Upper lobe of right lung (tissue), 1 donor: Measurements from ENCODE around the gene MOB3A. TPM values are rescaled to one million over a fixed set of nuclear protein-coding genes. Genes with fewer than 3 reads are reported as not detected.
A peak's percentile ranks its signal among the peaks of the same experiment; 100 is the strongest.

Source experiments
- ATAC-seq: fragments of 200-7000 bp; cut with Tn5 transposase; one replicate; pipeline ENCODE4 v1.9.1; 2020; ENCODE audit warnings: mild to moderate bottlenecking, moderate library complexity
- DNase-seq: peaks from one replicate; pipeline ENCODE4 v3.0.0-alpha.2; 2020
- H3K27ac ChIP-seq: fragments of 200-600 bp; one replicate; pipeline ENCODE4 v1.8.0; 2022
- H3K27me3 ChIP-seq: fragments of 200-600 bp; one replicate; pipeline ENCODE4 v1.8.0; 2022; ENCODE audit warnings: mild to moderate bottlenecking
- H3K36me3 ChIP-seq: fragments of 200-600 bp; one replicate; pipeline ENCODE4 v1.8.0; 2022
- H3K4me1 ChIP-seq: fragments of 200-600 bp; one replicate; pipeline ENCODE4 v1.8.0; 2022
- H3K4me3 ChIP-seq: fragments of 200-600 bp; one replicate; pipeline ENCODE4 v1.8.0; 2022; ENCODE audit warnings: mild to moderate bottlenecking
- H3K9me3 ChIP-seq: fragments of 200-600 bp; one replicate; pipeline ENCODE4 v1.8.0; 2022
- intact Hi-C: fragments of 100-400 bp; cut with DNase I; formaldehyde crosslinking; loops from one replicate; pipeline ENCODE4 v1.11.0; 2022
- total RNA-seq: library from RNA; stranded (reverse); fragmentation: NEBNext Ultra II Directional; extraction: Animal tissue kit (Norgen Biotek cat#: 25700); gene quantifications from one replicate; pipeline ENCODE4 v1.2.1, GENCODE V29; 2021
- TF ChIP-seq, protein P1 (sequence below): fragments of 200-600 bp; IDR thresholded peaks from one replicate; pipeline ENCODE4 v1.8.0; 2022; ENCODE audit warnings: antibody characterized with exemption
- donor health status: DM: no; HTN: yes; CAD: no; lungs with severe emphysema.

The MOB3A gene
- total RNA-seq, 1 donor from 2014 or later, result 58.8 TPM

DNA sequence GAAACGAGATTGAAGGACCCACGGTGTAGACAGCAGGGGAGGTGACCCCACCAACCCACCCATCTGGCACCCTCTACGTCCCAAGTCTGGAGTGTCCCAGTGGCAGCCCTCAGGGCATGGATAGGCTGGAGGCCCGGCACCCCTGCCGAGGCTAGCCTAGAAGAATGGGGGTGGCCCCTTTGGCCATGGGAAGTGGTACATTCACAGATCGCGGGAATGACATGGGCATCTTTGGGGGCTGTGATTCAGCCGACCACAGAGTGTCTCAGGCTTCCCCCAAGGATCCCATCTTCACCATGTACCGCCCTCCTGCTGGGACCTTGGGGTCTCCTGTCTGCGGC lies 33.8 kb downstream of the MOB3A start:
- H3K36me3 ChIP-seq, result no peaks in the 10 kb centered on the region
- ATAC-seq (no peak), DNase-seq (no peak)
- peak overlapping the region; percentile 99 for H3K27ac ChIP-seq
- no peaks in the 10 kb centered on the region for H3K27me3 ChIP-seq
- intact Hi-C loops, result no loop called here
- H3K9me3 ChIP-seq, result no peaks in the 10 kb centered on the region
- peaks cover 47% of the 10 kb centered on the region for H3K4me1 ChIP-seq
- peak overlapping the region; percentile 64 for H3K4me3 ChIP-seq
- TF ChIP-seq, protein P1, sequence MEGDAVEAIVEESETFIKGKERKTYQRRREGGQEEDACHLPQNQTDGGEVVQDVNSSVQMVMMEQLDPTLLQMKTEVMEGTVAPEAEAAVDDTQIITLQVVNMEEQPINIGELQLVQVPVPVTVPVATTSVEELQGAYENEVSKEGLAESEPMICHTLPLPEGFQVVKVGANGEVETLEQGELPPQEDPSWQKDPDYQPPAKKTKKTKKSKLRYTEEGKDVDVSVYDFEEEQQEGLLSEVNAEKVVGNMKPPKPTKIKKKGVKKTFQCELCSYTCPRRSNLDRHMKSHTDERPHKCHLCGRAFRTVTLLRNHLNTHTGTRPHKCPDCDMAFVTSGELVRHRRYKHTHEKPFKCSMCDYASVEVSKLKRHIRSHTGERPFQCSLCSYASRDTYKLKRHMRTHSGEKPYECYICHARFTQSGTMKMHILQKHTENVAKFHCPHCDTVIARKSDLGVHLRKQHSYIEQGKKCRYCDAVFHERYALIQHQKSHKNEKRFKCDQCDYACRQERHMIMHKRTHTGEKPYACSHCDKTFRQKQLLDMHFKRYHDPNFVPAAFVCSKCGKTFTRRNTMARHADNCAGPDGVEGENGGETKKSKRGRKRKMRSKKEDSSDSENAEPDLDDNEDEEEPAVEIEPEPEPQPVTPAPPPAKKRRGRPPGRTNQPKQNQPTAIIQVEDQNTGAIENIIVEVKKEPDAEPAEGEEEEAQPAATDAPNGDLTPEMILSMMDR, result no peak

DNA sequence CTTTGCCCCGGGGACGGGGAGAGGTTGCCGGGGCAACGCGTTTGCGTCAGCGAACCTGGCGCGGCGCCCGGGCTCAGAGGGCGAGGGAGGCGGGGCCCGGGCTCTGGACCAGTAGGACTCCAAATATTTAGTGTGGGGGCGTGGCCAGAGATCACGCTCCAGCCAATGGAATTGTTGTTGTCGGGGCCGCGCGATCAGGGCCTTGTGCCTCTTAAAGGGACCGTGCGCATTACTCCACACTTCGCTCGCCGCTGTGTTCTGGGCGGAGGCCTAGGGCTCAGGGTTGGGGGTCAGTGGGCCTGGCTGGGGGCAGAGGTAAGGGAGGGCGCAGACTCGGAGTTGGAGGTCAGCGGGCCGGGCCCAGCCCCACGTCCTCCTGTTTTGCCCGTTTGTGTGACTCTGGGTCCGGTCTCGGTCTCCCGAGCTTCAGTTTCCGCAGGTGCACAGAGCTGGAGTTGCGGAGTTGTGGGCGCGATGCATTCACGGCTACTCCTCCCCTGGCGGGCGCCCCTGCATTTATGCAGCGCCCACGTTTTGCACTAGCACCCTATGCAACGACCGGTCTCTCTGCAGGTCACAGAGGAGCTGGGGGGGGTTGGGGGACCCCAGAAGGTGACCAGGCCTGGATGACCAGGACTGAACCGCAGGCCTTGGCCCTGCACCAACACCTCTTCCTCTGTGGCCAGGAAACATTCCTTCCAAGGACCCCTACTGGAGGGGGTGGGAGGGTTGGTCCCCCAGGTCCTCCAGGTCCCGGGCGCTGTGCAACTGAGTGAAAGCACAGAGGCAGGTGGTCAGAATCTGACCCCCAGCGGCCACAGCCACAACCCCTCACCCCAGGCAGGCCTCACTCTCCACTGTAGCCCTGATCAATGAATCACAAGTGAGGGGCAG lies 34.4 kb downstream of the MOB3A start:
- Histone ChIP-seq H3K27me3 (no peaks in the 10 kb centered on the region), H3K4me1 (peaks cover 53% of the 10 kb centered on the region), H3K9me3 (no peaks in the 10 kb centered on the region), H3K27ac (peak overlapping the region; percentile 99), H3K4me3 (peak overlapping the region; percentile 64), H3K36me3 (no peaks in the 10 kb centered on the region)
- TF ChIP-seq, protein P1, result no peak
- ATAC-seq (peak; percentile 88), DNase-seq (peak; percentile 99)
- intact Hi-C loops, result no loop called here

DNA sequence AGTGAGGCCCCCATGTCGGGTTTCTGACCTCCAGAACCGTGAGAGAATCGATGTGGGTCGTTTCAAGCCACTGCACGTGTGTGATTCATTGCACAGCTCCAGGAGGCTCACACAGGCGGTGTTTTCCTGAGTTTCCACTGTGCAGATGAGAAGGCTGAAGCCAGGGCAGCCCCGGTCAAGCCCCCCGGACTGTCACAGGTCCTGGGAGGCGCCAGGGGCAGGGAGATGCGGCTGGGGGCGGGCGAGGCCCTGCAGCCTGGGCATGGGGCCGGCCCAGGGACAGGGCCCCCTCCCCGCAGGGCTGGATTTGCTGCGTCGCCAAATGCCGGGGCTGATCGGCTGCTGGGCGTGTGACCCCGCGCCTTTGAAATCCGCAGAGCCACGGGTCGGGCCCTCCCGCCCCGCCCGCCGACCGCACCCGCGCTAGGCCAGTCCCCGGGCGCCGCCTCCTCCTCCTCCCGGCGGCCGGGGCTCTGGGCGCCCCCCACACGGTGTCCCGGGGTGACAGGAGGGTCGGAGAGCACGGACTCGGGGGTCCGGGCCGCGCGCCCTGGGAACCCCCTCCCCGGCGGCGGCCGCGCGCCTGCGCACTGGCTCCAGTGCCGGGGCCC lies 35.1 kb downstream of the MOB3A start:
- DNase-seq, result peak; percentile 89
- H3K9me3 ChIP-seq, result no peaks in the 10 kb centered on the region
- ATAC-seq, result peak; percentile 53
- peak overlapping the region; percentile 64 for H3K4me3 ChIP-seq
- no peaks in the 10 kb centered on the region for H3K27me3 ChIP-seq
- peak overlapping the region; percentile 99 for H3K27ac ChIP-seq
- no peaks in the 10 kb centered on the region for H3K36me3 ChIP-seq
- intact Hi-C loops, result no loop called here
- TF ChIP-seq, protein P1, result no peak
- H3K4me1 ChIP-seq, result peaks cover 58% of the 10 kb centered on the region

DNA sequence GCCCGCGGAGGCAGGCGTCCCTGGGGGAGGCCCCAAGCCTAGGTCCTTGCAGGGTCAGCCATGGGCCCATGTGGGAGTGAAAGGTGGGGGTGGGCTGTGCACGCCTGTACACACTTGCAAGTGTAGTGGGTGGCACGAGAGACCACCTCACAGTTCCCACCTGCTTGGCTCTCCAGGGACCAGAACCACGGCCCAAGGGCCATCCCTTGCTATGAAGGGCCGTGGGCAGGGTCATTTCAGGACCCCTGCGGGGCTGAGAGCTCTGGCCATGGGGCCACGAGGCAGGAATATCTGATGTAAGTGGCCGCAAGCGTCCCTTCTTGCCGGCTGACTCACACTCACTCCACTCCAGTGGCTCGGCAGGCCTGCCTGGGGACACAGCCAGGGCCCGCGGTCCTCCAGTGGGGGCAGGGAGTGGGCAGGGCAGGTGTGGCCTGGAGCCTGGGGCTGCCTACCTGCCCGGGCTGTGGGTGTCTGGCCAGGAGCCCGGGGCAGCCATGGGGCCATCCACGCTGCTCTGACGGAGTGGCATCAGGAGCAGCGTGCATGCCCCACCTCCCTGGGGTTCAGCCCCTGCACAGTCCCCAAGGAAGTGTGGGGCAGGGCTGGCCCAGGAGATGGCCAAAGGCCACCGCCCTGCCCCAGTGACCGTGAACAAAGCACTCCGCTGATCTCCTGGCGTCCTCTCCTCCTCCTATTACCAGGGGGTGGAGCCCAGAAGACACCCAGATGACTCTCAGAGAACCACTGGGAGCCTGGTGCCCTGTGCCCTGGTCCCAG lies 36.5 kb downstream of the MOB3A start:
- H3K4me1 ChIP-seq, result peaks cover 70% of the 10 kb centered on the region
- peak overlapping the region; percentile 99 for H3K27ac ChIP-seq
- no peaks in the 10 kb centered on the region for H3K9me3 ChIP-seq

More for the DNA sequence above, 36.5 kb downstream of the MOB3A start:
- intact Hi-C loops, result no loop called here
- DNase-seq, result peak; percentile 95
- ATAC-seq, result peak; percentile 73
- H3K36me3 ChIP-seq, result no peaks in the 10 kb centered on the region
- H3K4me3 ChIP-seq, result peak overlapping the region; percentile 64
- TF ChIP-seq, protein P1, result no peak
- H3K27me3 ChIP-seq, result no peaks in the 10 kb centered on the region
